HG03469 (cell line): ENCODE results near the gene CXCR6.

Source experiments
- ATAC-seq: cut with Tn5 transposase; IDR thresholded peaks from one replicate; pipeline ENCODE4 v1.9.1; 2021; ENCODE audit warnings: mild to moderate bottlenecking, moderate library complexity, moderate number of reproducible peaks; ENCODE audit not compliant: unreplicated experiment

Gene CXCR6

DNA sequence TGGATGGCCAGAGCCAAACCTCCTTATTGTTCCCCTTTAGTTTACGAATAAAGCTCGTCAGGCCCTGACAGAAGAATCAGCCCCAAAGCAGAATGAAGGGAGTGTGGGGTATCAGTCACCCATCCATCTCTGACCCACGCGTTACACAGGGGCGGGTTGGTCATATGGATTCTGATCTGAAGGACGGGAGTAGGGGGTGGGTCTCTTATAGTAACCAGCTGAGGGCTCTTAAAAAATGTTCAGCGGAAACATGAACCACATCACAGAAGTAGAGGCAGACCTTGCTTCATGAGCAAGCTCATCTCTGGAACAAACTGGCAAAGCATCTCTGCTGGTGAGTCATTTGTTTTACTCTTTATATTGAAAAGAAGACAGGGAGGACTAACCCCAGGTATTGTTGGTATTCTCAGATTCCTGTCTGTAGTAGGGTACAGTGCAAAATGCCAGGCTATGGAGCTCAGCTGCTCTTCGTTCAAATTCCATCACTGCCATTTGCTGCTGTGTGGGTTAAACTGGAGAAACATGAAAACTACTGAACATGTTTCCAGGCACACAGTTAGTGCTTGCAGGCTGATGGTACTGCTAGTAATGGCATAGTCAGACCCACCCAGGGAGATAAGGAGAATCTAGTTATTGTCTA lies at the start of gene CXCR6:
Gene CXCR6 (plus strand): TSS at position 258 of the 640 bp plus-strand sequence. CDS start 3,018 bp downstream, outside the sequence.
- no peak for ATAC-seq

DNA sequence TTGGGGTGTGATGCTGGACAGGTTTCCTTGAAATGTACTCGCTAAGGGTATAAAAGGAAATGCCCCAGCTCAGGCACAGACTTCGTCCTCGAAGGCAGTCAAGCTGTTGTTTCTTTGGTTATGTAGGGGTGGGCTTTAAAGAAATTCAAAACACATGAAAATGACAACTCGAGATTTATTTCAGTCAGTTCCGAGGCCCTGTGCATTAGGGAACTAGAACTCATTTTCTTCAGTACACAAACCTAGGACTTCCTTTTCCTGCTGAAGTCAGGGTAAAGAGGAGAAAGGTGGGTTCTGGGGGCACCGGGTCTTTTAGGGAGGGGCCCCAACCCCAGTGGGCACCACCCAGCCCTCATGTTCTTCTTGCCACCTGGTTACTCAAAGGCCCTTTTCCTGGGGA lies 49.2 kb upstream of the CXCR6 start:
- no peak for ATAC-seq

DNA sequence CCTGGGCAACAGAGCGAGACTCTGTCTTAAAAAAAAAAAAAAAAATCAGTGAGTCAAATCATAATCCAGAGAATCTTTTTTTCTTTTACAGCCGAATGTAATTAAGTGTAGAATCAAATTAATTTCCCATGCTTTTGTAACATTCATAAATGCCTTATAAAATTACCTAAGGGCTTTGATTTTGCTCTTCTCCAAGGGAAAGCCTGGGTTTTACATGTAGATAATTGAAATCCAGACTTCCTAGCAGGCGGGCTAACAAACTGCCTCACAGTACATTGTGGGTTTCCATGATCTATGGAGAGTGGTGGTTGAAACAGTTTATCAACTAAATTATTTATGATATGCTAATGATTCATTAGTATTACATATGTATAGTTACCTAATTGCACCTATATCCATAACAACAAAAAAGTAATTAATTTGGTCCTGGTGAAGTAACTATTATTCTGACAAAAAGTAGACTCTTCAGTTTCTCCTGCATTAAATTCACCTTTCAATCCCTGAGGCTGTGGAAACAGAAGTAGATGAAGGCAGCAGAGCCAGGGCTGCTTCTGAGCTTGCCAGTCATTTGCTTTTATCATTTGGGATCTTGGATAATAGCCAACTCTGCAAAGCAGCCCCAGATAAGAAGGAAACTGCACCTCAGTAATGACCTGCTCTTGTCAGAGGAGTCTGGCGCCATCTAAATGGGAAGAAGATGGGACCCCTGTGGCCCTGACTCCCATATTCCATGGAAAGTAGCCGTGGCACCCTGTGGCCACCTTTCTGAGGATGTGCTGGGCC lies 47.4 kb upstream of the CXCR6 start:
- ATAC-seq: no peak

DNA sequence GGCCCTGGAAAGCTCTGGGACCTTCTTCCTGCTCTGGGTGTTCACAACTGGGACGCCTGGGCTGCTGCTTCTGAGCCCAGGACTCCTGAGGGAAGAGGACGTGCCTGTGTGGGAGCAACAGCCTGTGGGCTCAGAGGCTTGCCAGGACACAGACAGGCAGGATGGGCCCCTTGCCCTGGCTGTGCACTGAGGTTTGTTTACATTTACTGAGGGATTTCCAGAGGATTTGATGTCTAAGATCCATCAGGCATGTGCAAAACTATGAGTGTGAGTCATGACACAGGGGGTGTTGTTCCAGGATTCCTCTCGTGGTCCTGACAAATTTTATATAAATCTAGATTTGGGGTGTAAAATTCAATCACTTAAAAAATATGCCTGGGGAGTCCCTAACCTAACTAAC lies 46.3 kb upstream of the CXCR6 start:
- no peak for ATAC-seq

DNA sequence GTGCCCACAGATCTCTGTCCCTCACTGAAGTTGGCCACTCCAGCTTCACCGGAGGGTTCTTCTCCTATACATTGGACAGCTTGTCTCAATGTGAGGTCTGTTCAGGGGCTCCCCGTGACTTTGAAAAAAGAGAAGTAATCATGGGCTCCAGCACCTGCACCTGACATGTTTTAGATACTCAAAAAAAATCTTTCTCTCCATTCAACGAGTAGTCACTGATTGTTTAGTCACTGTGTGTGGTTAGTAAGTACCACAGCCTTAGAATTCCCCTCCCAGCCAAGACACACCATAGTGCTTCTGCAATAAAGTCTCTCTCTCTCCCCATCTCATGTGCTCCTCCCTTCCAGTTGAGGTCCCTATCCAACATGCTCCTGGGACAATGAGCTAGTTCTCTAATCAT lies 38.3 kb upstream of the CXCR6 start:
- no peak for ATAC-seq

DNA sequence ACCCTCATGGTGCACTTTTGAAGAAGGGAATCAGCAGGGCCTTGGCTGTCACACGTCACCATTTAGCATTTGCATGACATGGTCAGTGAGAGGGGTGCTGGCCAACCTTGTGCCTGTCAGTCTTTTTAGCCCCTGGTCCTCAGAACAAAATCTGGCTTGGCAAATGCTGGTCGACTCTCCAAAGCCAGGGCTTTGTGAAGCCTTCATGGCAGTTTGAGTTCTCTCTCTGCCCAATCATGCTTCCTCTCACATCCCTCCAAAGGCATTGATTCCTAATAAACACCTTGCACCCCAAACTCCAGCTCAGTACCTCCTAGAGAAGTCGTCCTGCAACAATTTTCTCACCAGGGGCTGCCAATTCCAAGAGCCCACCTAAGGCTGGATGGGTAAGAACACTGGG lies 37.5 kb upstream of the CXCR6 start:
- ATAC-seq: no peak

DNA sequence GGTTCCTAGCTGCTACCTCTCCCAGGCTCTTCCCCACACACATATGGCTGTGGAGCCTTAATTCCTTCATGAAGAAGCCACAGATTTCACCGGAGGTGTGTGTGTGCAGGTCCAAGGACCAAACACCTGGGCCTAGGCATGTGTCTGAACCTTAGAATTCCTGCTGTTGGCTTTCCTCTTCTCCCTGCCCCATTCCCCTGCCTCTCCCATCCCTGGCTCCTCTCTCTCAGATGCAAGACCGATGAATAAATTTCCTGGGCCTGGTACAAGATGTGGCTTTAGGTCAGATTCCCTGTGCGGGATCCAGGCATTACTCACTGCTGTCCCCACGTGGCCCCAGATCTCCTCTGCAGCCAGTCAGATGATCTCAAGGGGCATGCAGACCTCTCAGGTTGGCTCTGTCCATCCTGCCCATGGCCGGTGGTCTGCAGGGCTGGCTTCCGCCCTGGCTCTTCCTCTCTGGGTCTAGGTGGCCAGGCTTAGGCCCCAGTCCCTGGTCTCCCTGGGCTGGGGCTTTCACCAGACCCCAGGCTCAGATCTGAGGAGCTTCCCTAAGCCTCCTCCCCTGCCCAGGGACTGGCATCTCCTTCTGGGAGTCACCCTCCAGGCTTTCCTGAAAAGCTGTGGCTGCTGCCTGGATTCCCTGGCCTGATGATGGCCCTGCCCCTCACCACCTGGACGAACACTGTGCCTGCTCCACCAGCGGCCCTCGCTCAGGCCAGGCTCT lies 36.4 kb upstream of the CXCR6 start:
- no peak for ATAC-seq

DNA sequence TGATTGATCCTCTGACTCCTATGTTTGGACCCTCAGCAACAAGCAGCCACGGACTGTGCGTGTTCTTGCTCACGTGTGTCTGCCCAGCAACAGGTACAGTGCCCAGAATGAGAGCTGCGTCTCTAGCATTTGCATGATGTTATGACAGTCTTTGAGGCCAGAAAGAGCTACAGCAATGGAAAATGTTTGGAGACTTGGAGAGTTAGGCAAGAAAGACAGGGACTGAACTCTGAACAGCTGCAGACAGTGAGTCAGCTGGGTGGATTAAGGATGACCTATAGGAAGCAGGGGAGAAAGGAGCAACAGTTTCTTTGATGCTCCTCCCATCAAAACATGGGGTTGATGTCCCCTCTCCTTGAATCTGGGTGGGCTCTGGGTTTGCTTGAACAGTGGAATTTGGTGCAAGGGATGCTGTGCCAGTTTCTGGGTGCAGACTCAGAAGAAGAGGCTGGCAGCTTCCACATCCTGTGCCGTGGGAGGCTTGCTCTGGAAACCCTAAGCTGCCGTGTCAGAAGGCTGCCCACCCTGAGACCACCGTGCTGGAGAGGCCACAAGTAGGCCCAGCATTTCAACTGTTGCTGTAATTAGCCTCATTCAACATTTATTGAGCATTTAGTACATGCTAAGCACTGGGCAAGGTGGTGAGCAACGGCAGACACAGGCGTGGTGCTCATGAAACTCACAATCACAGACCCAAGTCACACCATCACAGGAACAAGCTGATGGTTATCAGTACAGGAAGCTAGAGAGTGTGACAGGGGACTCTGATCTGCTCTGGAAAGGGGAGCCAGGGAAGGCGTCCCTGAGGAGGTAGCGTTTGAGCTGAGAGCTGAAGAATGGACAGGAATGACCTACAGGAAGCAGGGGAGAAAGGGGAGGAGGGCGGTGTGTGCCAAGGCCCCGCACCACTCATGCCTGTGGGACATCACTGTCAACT lies 35.2 kb upstream of the CXCR6 start:
- ATAC-seq: no peak

DNA sequence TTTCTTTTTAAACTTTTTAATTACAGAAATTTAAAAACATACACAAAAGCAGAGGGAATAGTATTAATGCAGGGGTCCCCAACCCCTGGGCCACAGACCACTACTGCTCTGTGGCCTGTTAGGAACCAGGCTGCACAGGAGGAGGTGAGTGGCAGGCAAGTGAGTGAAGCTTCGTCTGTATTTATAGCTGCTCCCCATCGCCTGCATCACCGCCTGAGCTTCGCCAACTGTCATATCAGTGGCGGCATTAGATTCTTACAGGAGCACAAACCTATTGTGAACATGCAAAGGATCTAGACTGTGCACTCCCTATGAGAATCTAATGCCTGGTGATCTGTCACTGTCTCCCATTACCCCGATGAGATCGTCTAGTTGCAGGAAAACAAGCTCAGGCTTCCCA lies 34.5 kb upstream of the CXCR6 start:
- ATAC-seq: no peak

DNA sequence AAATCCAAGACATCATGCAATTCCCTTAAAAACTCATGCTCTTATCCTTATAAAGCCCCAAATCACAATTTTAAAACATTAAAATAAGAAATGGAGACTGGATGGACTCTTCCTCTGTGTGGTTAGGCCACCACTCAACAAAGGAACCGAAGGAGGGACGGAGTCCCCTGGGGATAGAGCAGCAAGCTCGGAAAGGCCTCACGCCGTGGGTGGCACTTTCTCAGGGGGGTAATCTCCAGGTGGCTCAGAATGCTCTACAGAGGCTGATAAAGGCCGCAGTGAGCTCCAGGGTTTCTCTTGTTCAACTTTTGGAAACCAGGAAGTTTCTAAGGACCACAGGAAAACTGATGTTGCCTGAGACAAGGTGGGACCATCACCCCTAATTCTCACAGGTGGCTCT lies 33.7 kb upstream of the CXCR6 start:
- no peak for ATAC-seq

DNA sequence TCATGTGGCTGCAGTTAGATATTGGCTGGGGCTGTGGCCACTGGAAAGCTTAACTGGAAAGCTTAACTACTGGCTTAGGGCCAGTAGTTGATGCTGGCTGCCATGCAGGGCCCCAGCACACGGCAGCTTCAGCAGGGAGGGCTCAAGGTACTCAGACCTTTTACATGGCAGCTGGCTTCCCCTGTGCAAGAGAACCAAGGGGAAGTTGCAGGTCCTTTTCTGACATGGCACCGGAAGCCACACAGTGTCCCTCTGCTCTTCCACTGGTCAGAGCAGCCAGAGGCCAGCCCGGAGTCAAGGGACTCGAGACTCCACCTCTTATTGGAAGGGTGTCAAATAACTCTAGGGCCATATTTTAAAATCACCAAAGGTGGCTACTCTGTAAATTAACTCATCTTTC lies 32.4 kb upstream of the CXCR6 start:
- no peak for ATAC-seq

DNA sequence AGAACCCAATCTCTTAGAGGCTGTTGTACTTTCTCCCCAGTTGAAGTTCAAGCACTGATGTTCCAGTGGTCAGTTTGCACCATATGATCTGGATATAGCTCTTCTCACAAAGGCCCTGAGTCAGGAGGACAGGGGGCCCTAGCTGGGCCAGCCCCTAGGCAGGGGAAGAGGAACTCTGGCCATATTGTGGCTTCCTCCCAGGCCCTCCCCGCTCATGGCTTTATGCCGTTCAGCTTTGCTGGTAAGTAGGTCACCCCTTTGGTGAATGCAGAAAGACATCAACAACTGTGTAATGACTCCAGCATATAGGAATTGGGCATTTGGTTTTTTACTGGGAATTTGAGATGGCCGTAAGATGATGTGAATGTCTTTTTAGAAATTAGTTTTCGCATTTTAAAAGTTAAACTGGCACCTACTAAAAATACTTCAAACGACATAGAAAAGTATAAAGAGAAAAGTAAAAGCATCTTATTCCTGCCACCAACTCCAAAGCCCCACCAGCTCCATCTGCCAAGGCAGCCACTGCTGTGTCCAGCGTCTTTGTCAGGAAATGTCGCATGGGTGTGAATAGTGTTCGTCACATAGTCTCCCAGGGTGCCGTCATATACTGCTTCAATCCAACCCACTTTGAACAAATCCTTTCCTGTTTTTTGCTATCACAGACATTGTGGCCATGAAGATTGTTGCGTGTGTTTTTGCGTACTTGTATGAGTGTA lies 31.6 kb upstream of the CXCR6 start:
- ATAC-seq: no peak

DNA sequence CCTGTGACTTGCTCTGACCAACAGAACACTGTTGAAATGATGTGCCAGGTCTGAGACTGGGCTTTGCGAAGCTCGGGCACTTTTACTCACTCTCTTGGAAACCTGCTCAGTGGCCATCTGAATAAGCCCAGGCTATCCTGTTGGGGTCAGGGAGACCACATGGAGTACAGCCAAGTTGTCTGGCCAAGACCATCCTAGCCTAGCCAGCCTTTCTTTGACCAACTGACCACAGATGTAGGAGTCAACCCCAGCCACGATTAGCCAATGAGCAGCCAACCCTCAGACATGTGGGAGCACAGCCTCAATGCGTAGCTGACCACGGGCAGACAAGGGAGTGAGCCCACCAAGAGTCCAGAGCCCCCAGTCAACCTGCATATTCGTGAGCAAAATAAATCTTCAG lies 30.8 kb upstream of the CXCR6 start:
- ATAC-seq: no peak

DNA sequence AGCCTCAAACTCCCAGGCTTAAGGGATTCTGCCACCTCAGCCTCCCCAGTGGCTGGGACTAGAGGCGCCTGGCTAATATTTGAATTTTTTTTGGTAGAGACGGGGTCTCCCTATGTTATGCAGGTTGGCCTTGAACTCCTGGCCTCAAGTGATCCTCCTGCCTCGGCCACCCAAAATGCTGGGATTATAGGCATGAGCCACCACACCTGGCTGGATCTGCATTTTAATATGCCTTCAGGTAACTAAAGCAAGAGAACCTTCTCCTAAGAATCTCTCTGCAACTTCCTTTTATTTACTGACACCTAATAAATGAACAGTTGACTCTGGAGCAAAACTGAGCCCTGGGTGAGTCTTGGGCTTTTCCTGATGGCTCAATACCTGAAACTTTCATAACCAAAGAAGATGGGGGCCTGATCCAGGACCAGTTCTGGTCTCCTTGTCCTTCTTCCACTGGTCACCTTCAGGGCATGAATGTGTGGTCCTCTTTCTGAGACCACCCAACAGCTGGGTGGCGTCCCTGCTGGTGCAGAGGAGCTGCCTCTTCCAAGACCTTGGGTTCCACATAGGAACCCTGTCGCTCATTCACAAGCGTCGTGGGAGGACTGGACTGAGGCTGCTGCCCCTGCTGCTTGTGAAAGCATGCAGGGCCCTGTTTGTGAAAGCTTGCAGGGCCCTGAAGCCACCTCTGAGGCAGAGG lies 28.8 kb upstream of the CXCR6 start:
- no peak for ATAC-seq

DNA sequence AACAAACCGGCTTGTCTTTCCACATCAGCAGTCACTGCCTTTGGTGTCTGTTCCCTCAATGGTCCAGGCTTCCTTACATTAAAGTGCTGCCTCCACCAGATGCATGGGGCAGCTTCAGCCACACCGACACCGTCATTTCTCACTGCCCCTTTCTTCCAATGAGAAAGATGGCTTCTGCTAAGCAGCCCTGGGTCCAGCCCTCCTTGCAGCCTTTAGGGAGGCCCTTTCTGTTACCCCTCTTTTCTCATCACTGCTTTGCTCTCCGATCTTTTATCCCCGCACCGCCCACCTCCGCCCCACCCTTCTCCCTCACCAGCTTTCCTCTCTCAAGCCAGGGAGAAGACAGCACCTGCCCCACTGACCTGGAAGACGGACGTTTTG lies 28.2 kb upstream of the CXCR6 start:
- ATAC-seq: no peak

DNA sequence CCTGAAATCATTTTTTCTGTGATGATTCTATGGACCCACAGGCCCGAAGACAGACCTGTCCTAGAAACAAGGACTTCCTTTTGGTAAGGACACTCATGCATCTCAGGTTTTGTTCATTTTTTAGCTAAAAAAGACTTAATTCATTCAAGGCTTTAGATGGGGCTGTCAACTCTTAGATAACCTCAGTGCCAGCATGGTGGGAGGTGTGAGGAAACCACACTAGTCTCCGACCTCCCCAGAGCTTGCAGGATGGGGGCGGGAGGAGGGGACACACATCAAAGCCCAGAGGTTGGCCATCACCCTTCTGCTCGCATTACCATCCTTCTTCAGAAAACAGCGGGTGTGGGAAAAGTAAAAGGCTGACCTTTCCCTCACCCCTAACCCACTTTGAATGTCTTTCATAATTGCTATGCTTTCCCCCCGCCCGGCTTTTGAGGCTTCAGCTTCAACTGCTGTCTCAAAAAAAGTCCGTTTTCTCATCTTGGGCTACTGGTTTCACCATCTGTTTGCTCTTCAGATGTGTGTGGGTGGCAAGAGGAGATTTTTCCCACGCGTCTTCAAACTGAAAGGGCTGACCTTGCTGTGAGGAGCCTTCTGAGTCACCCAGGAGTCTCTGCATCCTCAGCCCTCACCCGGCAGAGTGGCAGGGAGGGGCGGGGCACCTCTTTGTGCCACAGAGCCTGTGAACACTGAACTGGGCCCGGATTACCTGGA lies 27.6 kb upstream of the CXCR6 start:
- ATAC-seq: peak; percentile 74

DNA sequence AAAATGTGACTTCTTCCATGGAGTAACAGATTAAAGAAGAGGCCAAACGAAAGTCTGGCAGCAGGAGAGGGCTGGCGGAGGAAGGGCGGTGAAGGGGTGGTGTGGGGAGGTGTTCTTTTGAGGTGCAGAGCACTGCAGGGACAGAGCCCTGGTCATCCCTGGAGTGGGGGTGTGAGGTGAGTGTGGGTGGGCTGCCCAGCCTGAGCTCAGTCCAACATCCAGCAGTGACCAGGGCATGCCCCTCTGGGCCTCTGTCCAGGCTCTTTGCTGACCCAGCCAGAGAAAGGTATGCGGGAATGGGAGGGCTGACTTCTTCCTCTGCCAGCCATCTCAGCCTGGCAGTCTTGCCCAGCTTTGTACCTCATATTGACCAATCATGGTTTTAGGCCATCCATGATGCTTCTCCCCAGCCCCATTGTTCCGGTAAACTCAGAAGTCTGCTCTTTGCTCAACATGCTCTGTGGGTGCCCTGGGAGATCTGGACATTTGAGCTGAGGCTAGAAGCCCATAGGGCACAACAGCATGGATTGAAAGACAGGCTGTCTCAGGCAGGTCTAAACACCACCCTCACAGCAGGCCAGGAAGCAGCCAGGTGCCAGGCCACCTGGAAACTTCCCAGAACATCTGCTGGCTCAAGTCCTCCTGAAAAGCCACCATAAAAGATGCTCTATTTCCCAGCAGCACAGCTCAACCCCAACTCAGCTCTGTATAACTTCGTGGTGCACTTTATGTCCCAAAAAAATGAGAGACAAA lies 25.9 kb upstream of the CXCR6 start:
- no peak for ATAC-seq
